K562 (cell line): ENCODE results near the gene SPHK1. TPM values are rescaled to one million over a fixed set of nuclear protein-coding genes. Genes with fewer than 3 reads are reported as not detected.
"Not testable (repeated sequence)": the region's sequence is repeated elsewhere in the genome, so short reads cannot be mapped to it uniquely, and the experiment has no call there.

Experiments
- ATAC-seq: fragments of 200-7000 bp; cut with Tn5 transposase; 3 replicates; pipeline ENCODE4 v1.9.1; 2020; ENCODE audit warnings: moderate library complexity
- BruUV-seq: library from RNA; stranded (reverse); fragments of 400-500 nt; replicated peaks from 2 replicates; lab custom pipeline; 2021; lab: Mats Ljungman, UMichigan
- CTCF ChIA-PET: fragments of 300-600 bp; formaldehyde crosslinking; extraction: SDS; loops from one replicate; lab custom pipeline; 2021; ENCODE audit warnings: low intra/inter-chr PET ratio; lab: Yijun Ruan, JAX
- POLR2A ChIA-PET: fragments of 300-600, 350-650 bp; sonication (Branson Sonifier 250); formaldehyde crosslinking; extraction: SDS; loops from one replicate; lab custom pipeline; 2021; ENCODE audit warnings: antibody characterized with exemption, inconsistent platforms; lab: Yijun Ruan, JAX
- DNase-seq, 4 experiments: peaks; one replicate each; pipeline versions ENCODE4 v3.0.0 to v3.0.0-alpha.2; 2011 to 2018; ENCODE audit warnings: low spot score in 3 of 4, mixed read lengths in 3 of 4; ENCODE audit errors: extremely low read depth in 1 of 4
- FAIRE-seq: peaks from 2 replicates; lab custom pipeline; 2011; peaks lifted over from hg19 to GRCh38; lab: Jason Lieb, UNC
- H2AFZ ChIP-seq: 2 replicates; pipeline ENCODE4 v1.6.0; 2011; ENCODE audit warnings: low read depth, low read length, control low read depth, inconsistent platforms
- H3K27ac ChIP-seq: fragments of 200-600 bp; 3 replicates; pipeline ENCODE4 v1.8.0; 2011; ENCODE audit warnings: low read depth, mild to moderate bottlenecking, control low read depth, inconsistent platforms, low read length, moderate library complexity, mixed read lengths; ENCODE audit errors: extremely low read depth
- H3K27me3 ChIP-seq, 2 experiments: fragments of 300-600 bp in 1 of 2; 2 replicates in 1 of 2; 3 replicates in 1 of 2; pipeline versions ENCODE4 v1.6.0 to v1.8.0; 2011; ENCODE audit warnings: inconsistent platforms in 2 of 2, low read length in 2 of 2, mild to moderate bottlenecking in 1 of 2, mixed read lengths in 1 of 2, moderate library complexity in 1 of 2; ENCODE audit not compliant: control insufficient read depth in 2 of 2, insufficient read depth in 2 of 2
- H3K36me3 ChIP-seq: fragments of 300-600 bp; 3 replicates; pipeline ENCODE4 v1.8.0; 2011; ENCODE audit warnings: mild to moderate bottlenecking, low read length, inconsistent platforms; ENCODE audit not compliant: control insufficient read depth, insufficient read depth
- H3K4me1 ChIP-seq, 2 experiments: fragments of 200-600 bp in 1 of 2; replicated peaks in 1 of 2; 2 replicates in 1 of 2; 3 replicates in 1 of 2; pipeline versions ENCODE4 v1.5.1 to v1.8.0; 2011; ENCODE audit warnings: inconsistent platforms in 2 of 2, low read length in 2 of 2, mild to moderate bottlenecking in 1 of 2, mixed read lengths in 1 of 2, moderate library complexity in 1 of 2; ENCODE audit not compliant: control insufficient read depth in 2 of 2, insufficient read depth in 2 of 2
- H3K4me2 ChIP-seq: 2 replicates; pipeline ENCODE4 v1.6.1; 2011; ENCODE audit warnings: low read length, control low read depth, inconsistent platforms, mixed read lengths; ENCODE audit not compliant: insufficient read depth
- H3K4me3 ChIP-seq: fragments of 200-600 bp; sonication (generic), shearing (Covaris generic); 2 replicates; pipeline ENCODE4 v1.5.1; 2016; ENCODE audit warnings: control low read depth, inconsistent platforms
- H3K79me2 ChIP-seq: fragments of 200-600 bp; 3 replicates; pipeline ENCODE4 v1.8.0; 2011; ENCODE audit warnings: low read length, inconsistent platforms; ENCODE audit not compliant: control insufficient read depth, insufficient read depth
- H3K9ac ChIP-seq, 2 experiments: 2 replicates each; pipeline versions ENCODE4 v1.6.0 to v1.6.1; 2011; ENCODE audit warnings: low read depth in 2 of 2, low read length in 2 of 2, control low read depth in 1 of 2, inconsistent platforms in 1 of 2, mild to moderate bottlenecking in 1 of 2, mixed read lengths in 1 of 2; ENCODE audit not compliant: insufficient read depth in 1 of 2
- H3K9me1 ChIP-seq: one replicate; pipeline ENCODE4 v1.6.0; 2011; ENCODE audit warnings: inconsistent platforms, mild to moderate bottlenecking, low read length, moderate library complexity; ENCODE audit not compliant: control insufficient read depth, insufficient read depth
- H3K9me3 ChIP-seq: replicated peaks from 2 replicates; pipeline ENCODE4 v1.5.1; 2011; ENCODE audit warnings: low read depth, low read length, inconsistent platforms; ENCODE audit not compliant: control insufficient read depth, insufficient read depth
- H4K20me1 ChIP-seq: replicated peaks from 2 replicates; pipeline ENCODE4 v1.6.1; 2011; ENCODE audit warnings: low read length, inconsistent platforms, mixed read lengths; ENCODE audit not compliant: control insufficient read depth, insufficient read depth
- BCL6 ChIP-seq: fragments of 250-450 bp; sonication (Bioruptor Pico); IDR thresholded peaks from 2 replicates; pipeline ENCODE4 v1.4.0; 2020
- C11orf30 ChIP-seq: fragments of 450-650 bp; IDR thresholded peaks from 2 replicates; pipeline ENCODE4 v1.6.1; 2016; ENCODE audit warnings: low read depth, mild to moderate bottlenecking
- CEBPZ ChIP-seq: fragments of 150-350 bp; IDR thresholded peaks from 2 replicates; pipeline ENCODE4 v1.6.1; 2014; ENCODE audit warnings: low read depth, mild to moderate bottlenecking, low read length, borderline replicate concordance
- POU5F1 ChIP-seq: fragments of 150-350 bp; IDR thresholded peaks from 2 replicates; pipeline ENCODE4 v1.6.1; 2014; ENCODE audit warnings: borderline replicate concordance, low read length, low read depth, mild to moderate bottlenecking; ENCODE audit not compliant: partially characterized antibody
- RBM17 ChIP-seq: fragments of 200-400 bp; formaldehyde crosslinking; IDR thresholded peaks from 2 replicates; pipeline ENCODE4 v1.6.1; 2017; ENCODE audit warnings: low read depth, mild to moderate bottlenecking, low read length, borderline replicate concordance
- ZNF174 ChIP-seq: fragments of 250-450 bp; sonication (Bioruptor Pico); IDR thresholded peaks from 2 replicates; pipeline ENCODE4 v1.4.0; 2020; ENCODE audit warnings: mild to moderate bottlenecking
- ZNF316 ChIP-seq: fragments of 450-650 bp; IDR thresholded peaks from 2 replicates; pipeline ENCODE4 v1.6.1; 2016
- WGBS: fragments of 100-300 bp; shearing (Covaris generic); methylation state at CpG from one replicate; pipeline ENCODE4 v1.1.6; 2016; ENCODE audit warnings: low coverage, mixed read lengths; ENCODE audit not compliant: insufficient coverage; ENCODE audit errors: missing lambda C conversion rate; 5-methylcytosine and 5-hydroxymethylcytosine counted together
- in situ Hi-C: fragments of 300-500 bp; cut with MboI; formaldehyde crosslinking; loops from 4 replicates; pipeline ENCODE4 v1.15.0; 2018; ENCODE audit warnings: inconsistent platforms, mixed read lengths
- intact Hi-C: fragments of 100-400 bp; cut with micrococcal nuclease; formaldehyde crosslinking; loops from 2 replicates; pipeline ENCODE4 v1.14.2; 2022
- polyA plus RNA-seq, 8 experiments: library from polyadenylated mRNA; depleted of rRNA in 4 of 8; stranded (reverse) in 5 of 8; unstranded in 3 of 8; fragments of >200 nt; fragmentation: Nextera tagmentation in 2 of 8; fragmentation: Illumina TruSeq in 1 of 8; extraction: Ambion mirVana in 2 of 8; extraction: Trizol in 1 of 8; gene quantifications; 2 replicates each; pipeline versions ENCODE4 v1.2.1 to v1.2.3, GENCODE V29; 2011 to 2014; ENCODE audit warnings: inconsistent platforms in 1 of 8, missing spikeins in 1 of 8
- total RNA-seq, 7 experiments: library from RNA; depleted of rRNA in 6 of 7; stranded (reverse); fragments of >200 nt in 6 of 7; fragmentation: Illumina TruSeq in 2 of 7; extraction: Trizol in 2 of 7; gene quantifications; 2 replicates each; pipeline versions ENCODE4 v1.2.1 to v1.2.3, GENCODE V29; 2011 to 2021; ENCODE audit warnings: low replicate concordance in 1 of 7

The SPHK1 gene
- total and polyA plus RNA-seq, 9 of the 15 experiments (the other 6 are each of a cell fraction or from before 2014, with no cell fraction given): 0.21 to 60.3 (median 14.5) TPM

GRCh38 chr17:76359776-76360175 lies 24.6 kb upstream of the SPHK1 start:
- ATAC-seq, H4K20me1 ChIP-seq, H3K4me2 ChIP-seq, intact Hi-C loops, H2AFZ ChIP-seq, H3K79me2 ChIP-seq, CTCF ChIA-PET, H3K27me3 ChIP-seq, FAIRE-seq, H3K9me3 ChIP-seq, H3K4me3 ChIP-seq, H3K9me1 ChIP-seq, H3K36me3 ChIP-seq, BruUV-seq, H3K9ac ChIP-seq, DNase-seq, H3K27ac ChIP-seq, in situ Hi-C loops: not testable (repeated sequence)
- H3K4me1 ChIP-seq: peaks cover 6 to 31% of the 10 kb centered on the region in 2 experiments; a peak in 4 of 5 replicates
- 63% methylated on average over 6 of the region's 6 CpGs for WGBS
- POLR2A ChIA-PET: interaction anchor here (1.2 kb wide), 1 partner anchor 10 kb away, joined by 3 read pairs; no protein-coding TSS in a partner anchor

GRCh38 chr17:76360461-76360860 lies 23.9 kb upstream of the SPHK1 start:
- ChIA-PET POLR2A (interaction anchor here (1.2 kb wide), 1 partner anchor 9 kb away, joined by 3 read pairs; no protein-coding TSS in a partner anchor), CTCF (no interaction called here)
- no peak for ATAC-seq

More at GRCh38 chr17:76360461-76360860, 23.9 kb upstream of the SPHK1 start:
- Histone ChIP-seq H3K9me1 (no peaks in the 10 kb centered on the region), H3K36me3 (no peaks in the 10 kb centered on the region), H4K20me1 (no peaks in the 10 kb centered on the region), H3K4me3 (no peak overlapping the region), H3K27me3 (no peaks in the 10 kb centered on the region), H2AFZ (no peak overlapping the region), H3K9ac (no peak overlapping the region), H3K9me3 (no peaks in the 10 kb centered on the region), H3K79me2 (no peaks in the 10 kb centered on the region), H3K4me2 (no peak overlapping the region), H3K27ac (no peak overlapping the region), H3K4me1 (peaks cover under 1 to 26% of the 10 kb centered on the region in 2 experiments; a peak in 4 of 5 replicates)
- DNase-seq: no peak
- intact Hi-C loops (no loop called here), in situ Hi-C loops (no loop called here)
- TF ChIP-seq CEBPZ (no peak), BCL6 (CRISPR knock-in tag) (no peak), POU5F1 (no peak), C11orf30 (peak; percentile 41; the same call in 1 of the 2 replicates), ZNF174 (CRISPR knock-in tag) (no peak), RBM17 (no peak), ZNF316 (peak; percentile 55)
- no peak for FAIRE-seq
- BruUV-seq: no TSS peak
- 32% methylated on average over 2 of the region's 2 CpGs for WGBS
